NCI-H748 treated with DMSO at 0.1 percent for 48 hours (cell line): Measurements from ENCODE around the gene TRERF1.
"Not testable (repeated sequence)": the region's sequence is repeated elsewhere in the genome, so short reads cannot be mapped to it uniquely, and the experiment has no call there.

Source experiments
- DNase-seq: peaks from one replicate; lab custom pipeline; 2025; lab: John Stamatoyannopoulos, UW

Gene TRERF1

GRCh38 chr6:42449917-42450476 is 1.7 kb downstream of the TRERF1 start:
- peak; percentile 28 for DNase-seq

GRCh38 chr6:42448927-42449659 is 2.6 kb downstream of the TRERF1 start:
- no peak for DNase-seq

GRCh38 chr6:42448391-42448790 is 3.3 kb downstream of the TRERF1 start:
- no peak for DNase-seq

DNA sequence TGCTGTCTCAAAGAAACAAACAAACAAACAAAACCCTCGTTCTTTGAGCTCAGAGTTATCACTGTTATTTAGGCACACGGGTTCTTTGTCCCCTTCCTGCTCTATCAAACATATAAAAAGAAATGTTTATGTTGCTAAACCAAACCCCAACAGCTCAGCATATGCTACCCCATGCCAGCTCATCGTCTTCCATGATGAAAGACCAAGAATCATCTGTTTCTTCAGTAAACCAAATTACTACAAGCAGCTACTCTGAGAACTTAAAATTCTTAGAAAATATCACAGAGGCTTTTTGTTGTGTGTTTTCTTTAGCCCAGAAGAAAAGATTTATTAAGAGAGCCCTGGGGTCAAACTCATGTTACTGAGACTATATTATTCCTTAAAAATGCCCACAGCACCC is 4.7 kb downstream of the TRERF1 start:
- DNase-seq: no peak

- DNase-seq: no peak
These were observed 5.4 kb downstream of the TRERF1 start for GRCh38 chr6:42446370-42446769.

DNA sequence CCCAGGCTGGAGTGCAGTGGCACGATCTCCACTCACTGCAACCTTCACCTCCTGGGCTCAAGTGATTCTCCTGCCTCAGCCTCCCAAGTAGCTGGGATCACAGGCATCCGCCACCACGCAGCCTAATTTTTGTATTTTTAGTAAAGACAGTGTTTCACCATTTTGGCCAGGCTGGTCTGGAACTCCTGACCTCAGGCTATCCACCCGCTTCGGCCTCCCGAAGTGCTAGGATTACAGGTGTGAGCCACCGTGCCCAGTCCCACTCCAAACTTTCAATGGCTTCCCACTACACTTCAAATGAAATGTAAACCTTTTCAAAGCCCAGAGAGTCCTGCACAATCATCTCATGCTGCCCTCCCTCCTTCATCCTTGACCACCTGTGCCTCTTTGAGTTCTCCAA is 5.8 kb downstream of the TRERF1 start:
- DNase-seq: not testable (repeated sequence)

DNA sequence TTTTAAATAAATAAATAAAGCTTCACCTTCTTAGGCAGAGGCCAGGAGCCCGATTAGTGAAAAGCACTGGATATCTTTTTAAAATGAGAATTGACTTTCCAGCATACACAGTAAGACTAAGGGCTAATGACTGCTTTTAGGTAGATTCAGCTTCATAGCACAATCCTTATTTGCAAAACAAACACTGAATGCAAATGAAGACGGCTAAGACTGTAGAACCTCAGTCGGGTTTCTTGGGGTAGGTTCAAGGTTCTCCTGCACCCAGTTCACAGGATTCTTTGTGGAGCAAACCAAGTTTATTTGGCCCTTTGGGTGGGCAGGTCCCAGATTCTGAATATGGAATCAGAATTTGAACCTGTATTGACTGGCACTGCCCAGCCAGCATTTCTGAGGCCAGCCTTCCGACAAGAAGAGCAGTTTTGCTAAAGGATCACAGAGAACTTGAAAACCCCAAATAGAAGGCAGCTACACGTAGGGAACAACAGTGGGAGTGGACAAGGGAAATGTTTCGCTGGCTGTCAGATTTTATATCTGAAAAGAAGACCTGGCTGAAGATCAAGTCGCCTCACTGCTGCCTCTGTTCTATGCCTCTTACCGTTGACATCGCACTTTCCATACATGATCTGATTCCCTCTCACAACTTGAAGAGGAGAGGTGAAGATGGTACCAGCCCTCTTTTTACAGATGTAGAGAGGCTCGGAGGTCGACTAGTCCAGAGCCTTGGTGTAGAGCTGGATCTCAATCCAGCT is 8.2 kb downstream of the TRERF1 start:
- DNase-seq: no peak

DNA sequence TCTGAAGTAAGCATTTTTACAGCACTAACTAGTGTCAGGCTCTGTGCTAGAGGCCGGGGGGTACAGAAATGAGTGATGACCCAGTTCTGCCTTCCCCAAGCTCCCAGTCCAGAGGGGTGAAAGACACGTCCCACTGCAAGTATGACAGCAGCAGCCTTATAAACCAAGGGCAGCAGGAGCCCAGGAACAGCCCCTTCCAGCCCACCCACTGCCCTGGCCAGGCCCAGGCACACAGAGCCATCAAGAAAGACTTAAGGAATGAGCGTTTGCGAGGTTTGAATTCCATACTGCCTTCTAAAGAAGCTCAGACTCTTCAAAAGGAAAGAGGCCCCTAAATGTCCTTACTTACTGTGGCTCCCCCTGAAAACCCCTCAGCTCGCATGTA is 10.0 kb downstream of the TRERF1 start:
- no peak for DNase-seq

DNA sequence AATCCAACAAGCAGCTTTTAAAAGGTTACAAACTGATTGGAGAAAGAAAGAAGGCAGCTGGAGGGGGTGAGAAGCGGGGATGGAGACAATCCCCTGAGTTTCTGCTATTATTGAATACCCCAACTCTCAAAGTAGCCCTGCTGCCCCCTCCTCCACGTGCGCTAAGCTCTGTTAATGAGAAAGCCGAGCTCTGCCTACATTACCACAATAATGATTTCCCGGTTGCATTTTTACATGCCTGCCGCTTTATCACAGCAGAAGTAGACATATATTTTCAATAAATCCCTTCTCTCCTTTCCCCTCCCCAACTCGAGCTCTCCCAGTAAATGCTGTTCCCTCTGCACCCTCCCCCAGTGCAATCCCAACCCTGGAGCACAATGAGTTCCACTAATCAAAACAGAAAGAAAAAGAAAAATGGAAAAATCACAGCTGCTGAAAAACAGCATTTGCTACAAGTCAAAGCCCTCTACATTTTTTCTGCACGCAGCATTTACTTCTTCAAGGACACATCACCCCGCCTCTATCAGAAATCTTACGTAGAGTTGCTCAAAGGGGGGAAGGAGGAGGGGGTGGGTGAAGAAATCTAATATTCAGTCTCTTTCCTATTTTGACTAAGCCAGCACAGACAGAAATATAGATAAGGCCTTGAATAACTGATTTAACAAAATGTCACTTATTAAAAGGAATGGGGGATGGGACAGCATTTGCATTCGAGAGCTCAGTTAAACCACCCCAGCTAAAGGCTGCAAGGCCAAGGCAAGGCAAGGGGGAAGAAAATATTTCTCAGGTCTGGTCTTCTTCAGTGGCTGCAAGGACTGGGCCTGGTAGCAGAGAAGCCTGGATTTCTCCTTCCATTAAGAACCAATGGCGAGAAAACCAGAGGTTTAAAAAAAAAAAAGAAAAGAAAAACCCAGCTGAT is 10.7 kb downstream of the TRERF1 start:
- no peak for DNase-seq

DNA sequence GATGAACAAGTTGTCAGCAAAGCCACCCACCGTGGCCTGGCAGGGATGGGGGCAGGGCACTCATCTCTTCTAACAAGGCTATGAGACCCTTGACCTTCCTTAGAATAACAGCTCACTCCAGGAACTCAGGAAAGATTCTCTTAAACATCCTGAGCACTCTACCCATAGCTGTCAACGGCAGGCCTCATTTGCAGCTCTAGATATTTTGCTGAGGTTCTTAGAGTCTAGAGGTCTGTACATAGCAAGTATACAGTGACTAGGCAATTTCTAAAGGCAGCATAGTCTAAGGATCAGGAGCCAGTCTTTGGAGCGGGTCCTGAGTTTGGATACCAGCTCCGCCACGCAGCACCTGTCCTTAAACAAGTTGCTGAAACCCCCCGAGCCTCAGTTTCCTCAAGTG is 11.7 kb downstream of the TRERF1 start:
- DNase-seq: no peak

DNA sequence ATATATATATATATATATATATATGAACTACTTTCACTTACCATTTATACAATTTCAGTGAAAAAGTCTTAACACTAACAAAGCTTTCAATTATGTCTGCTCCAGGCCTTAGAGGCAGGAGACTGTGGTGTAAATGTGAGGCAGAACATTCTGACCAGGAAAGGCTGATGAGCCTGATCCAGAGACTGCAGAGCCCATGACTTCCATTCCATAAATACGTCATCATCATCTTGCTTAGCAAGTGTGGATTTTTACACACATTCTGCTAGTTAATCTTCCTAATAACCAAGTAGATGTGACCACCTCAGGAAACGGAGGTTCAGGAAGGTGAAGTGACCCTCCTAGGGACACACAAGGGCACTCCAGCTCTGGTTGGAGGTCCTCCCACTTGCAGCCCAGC is 14.9 kb downstream of the TRERF1 start:
- DNase-seq: no peak

DNA sequence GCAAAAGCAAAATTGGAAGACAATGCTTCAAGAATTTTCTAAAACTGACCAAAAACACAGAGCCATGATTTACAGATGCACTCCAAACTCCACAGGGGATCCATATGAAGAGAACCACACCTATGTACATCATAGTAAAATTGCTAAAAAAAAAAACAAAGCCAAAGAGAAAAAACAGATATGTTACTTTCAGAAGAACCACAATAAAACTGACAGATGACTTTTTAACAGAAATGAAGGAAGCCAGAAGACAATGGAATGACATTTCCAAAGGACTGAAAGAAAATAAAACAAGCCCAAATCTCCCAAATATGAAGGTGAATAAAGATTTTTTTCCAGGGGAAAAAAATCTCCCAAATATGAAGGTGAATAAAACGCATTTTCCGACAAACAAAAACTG is 17.5 kb downstream of the TRERF1 start:
- no peak for DNase-seq

GRCh38 chr6:42433409-42433808 is 18.3 kb downstream of the TRERF1 start:
- no peak for DNase-seq

DNA sequence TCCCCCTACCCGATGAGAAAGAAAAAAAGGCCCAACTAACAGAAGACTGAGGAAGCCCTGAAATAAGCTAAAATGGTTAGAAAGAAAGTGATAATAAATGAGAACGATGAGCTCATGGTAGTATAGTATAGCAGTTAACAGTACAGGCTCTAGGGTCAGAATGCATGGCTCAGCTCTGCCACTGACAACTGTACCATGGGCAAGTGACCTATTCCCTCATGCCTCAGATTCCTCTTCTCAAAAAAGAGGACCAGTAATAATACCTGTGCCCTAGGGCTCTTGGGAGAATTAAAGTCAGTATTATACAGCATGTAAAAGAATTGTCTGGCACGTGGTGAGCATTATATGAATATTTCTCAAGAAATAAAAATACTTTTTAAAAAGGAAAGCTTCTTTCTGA is 19.8 kb downstream of the TRERF1 start:
- no peak for DNase-seq

GRCh38 chr6:42431356-42431755 is 20.4 kb downstream of the TRERF1 start:
- no peak for DNase-seq

DNA sequence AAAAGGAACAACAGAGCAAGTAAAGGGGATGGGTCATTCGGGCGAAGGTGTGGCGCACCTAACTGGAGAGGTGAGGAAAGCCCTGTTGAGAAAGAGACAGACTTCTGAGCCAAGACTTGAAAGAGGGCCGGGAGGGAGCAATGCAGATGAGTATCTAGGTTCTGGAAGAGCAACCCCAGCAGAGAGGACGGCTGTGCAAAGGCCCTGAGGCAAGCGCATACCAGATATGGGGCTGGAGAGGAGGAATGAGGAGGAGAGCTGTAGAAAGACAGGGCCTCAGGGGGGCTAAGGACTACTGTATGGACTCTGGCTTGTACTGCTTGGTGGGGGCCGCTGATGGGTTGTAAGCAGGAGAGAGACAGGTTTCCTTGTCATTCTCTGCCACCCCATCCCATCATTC is 21.9 kb downstream of the TRERF1 start:
- no peak for DNase-seq

DNA sequence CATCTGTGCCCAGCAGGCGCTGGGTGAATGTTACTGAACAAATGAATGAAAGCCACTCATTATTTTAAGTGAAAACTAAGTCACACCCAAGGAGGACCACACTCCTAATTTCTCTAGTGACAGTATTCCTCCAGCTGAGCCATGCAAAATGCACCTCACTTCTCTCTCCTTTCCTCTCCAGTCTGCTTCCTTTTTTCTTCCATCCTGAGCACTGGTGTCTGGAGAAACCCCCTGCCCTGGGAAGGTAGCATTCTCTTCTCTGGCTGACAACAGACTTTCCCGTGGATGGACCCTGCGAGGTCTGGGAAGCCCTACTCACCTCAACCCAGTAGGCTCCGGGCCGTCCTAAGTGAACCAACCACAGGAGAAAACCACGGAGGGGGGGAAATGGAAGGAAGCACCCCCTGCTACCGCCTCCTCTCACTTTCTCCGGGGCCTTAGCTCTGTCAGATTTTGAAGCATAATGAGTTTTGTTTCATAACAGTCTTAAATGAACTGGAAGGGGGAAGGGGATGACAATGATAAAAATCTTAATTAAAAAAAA is 22.6 kb downstream of the TRERF1 start:
- no peak for DNase-seq

- DNase-seq: no peak
These were observed 23.2 kb downstream of the TRERF1 start for GRCh38 chr6:42428326-42429041.

DNA sequence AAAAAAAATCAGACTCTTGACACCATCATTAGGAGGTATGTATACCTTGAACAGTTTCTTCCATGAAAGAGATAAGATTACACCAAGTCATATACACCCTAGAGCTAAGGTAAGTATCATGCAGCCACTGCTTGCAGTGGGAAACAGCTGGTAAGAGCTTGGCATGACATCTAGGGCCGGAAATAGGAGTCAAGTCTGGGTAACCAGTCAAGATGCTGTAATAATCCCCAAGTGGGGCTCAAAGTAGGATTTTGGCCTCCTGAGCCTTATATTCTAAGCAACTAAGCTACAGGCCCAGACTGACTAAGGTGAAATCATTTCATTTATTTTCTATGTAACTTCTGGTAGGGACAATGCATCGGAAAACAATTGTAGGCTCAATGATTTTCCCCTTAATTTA is 23.9 kb downstream of the TRERF1 start:
- no peak for DNase-seq

GRCh38 chr6:42426191-42426590 is 25.5 kb downstream of the TRERF1 start:
- DNase-seq: no peak

DNA sequence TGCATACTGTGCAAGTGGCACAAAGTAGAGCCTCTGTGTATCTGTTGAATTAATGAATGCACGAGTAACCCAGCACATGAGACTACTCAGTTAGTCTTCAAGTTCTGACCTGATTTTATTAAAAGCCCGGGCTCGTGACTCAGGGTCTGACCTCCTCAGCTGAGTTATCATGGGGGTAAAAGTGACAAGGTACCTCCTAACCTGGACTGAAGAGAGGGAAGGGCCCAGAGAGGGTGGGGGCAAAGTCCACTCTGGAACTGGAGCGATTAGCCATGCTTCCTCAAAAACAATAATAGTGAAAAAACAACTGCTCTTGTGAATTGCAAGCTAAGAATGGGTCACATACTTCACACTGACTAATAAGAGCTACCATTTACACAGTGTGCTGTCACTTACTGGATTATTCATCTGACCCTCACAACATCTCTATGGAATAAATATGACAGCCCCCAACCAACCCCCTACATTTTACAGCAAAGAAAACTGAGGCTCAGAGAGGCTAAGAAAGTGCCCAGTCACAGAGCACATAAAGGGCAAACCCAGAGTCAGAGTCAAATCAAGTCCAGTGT is 26.7 kb downstream of the TRERF1 start:
- DNase-seq: no peak
